GM12892 (cell line): ENCODE data around the gene JDP2.

Source experiments
- DNase-seq: peaks from one replicate; pipeline ENCODE4 v3.0.0; 2011; ENCODE audit not compliant: insufficient read length
- FAIRE-seq: peaks from 2 replicates; lab custom pipeline; 2011; peaks lifted over from hg19 to GRCh38; lab: Jason Lieb, UNC
- POLR2A ChIP-seq: IDR thresholded peaks from 2 replicates; pipeline ENCODE4 v1.6.1; 2011; ENCODE audit warnings: low read depth, low read length, control low read depth
- POLR2AphosphoS5 ChIP-seq: IDR thresholded peaks from 2 replicates; pipeline ENCODE4 v1.6.1; 2011; ENCODE audit warnings: low read depth, low read length, control low read depth
- TAF1 ChIP-seq: IDR thresholded peaks from 2 replicates; pipeline ENCODE4 v1.6.1; 2011; ENCODE audit warnings: low read depth, mild to moderate bottlenecking, control low read depth, low read length, borderline replicate concordance

JDP2 gene

DNA sequence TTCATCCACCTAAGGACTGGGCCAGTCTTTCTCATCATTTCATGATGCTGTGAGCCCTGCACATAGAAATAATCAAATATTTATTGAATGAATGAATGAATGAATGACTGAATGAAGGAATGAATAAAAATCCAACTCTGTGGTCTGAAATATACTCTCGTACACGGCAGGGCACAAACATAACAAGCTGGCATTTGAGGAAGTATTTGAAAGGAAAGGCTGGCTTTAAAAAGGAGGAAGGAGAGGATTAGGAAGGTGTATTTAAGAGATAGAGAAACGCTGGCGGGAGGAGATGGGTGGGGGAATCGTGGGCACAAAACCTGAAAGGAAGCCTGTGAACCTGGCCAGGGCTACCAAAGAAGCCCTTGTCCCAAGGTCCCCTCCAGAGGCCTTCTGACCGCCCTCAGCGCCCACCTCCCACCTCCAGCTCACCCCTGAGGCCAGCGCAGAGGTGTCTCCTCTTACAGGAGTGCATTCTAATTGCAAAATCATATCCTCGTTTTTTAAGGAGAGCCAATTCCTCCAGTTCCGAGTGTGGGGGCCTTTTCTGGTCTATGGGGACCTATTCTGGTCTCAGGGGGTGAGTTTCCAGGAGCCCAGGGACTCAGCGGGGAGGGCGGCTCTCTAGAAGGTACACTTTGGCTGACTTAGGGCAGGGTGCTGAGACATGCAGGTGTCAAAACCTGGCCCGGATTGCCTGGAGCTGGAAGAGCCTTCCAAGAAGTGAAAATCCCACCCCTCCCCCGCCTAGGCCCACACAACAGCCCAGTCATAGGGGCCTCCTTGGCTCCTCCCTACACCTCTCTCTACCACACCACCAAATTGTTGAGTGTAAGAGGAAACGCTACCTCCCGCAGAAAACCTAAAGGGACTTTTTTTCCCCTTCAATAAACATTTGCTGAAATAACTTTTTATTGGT, 8.7 kb upstream of the JDP2 start:
- DNase-seq (peak; percentile 59), FAIRE-seq (peak; percentile 80)
- TF ChIP-seq POLR2A (no peak; the same call in 1 of the 2 replicates), TAF1 (no peak), POLR2AphosphoS5 (0 out of 2 replicates have a peak, but pooled peaks have one; percentile 23)

DNA sequence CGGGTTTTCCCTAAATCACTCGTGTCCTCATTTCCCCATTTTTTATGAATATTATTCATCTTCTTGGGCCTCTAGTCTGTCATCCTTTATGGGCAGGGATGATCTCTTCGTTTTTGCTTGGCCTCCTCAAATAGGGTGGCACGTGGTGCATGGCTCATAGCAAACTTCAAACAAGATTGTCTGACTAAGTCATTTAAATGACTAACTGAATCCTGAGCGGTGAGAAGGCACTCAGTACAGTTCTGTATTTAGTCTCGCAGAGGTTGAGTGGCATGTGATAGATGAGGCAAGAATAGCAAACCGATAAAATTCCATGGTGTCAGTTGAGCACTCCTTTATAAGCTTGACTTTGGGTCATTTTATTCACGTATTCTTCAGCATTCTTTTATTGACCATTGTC, 5.7 kb upstream of the JDP2 start:
- no peak for FAIRE-seq
- no peak for DNase-seq

DNA sequence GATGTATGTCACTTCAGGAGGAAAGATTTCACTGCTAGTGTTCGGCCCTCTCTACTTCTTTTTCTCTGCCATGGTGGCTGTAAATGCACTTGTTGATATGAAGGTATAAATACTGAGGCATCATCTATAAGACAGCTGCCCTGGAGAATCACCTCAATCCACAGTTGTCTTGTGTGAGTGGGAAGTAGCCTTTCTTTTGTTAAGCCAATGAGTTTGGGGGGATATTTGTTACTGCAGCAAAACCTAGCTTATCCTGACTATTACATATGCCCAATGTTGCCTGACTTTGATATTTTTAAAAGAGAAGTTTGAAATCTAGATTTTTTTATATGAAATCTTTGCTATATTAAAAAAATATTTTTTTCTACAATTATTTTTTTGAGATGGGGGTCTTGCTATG, 3.3 kb upstream of the JDP2 start:
- no peak for FAIRE-seq
- no peak for TF ChIP-seq POLR2AphosphoS5
- TF ChIP-seq TAF1 = no peak
- no peak for TF ChIP-seq POLR2A

More for the DNA sequence above, 5.7 kb upstream of the JDP2 start:
- TF ChIP-seq TAF1 = no peak
- no peak for TF ChIP-seq POLR2AphosphoS5
- TF ChIP-seq POLR2A = no peak

GRCh38 chr14:75425446-75425845, 2.4 kb upstream of the JDP2 start:
- TF ChIP-seq TAF1 = no peak
- TF ChIP-seq POLR2A = no peak
- no peak for TF ChIP-seq POLR2AphosphoS5
- no peak for FAIRE-seq
- no peak for DNase-seq

More for the DNA sequence above, 3.3 kb upstream of the JDP2 start:
- DNase-seq = no peak

DNA sequence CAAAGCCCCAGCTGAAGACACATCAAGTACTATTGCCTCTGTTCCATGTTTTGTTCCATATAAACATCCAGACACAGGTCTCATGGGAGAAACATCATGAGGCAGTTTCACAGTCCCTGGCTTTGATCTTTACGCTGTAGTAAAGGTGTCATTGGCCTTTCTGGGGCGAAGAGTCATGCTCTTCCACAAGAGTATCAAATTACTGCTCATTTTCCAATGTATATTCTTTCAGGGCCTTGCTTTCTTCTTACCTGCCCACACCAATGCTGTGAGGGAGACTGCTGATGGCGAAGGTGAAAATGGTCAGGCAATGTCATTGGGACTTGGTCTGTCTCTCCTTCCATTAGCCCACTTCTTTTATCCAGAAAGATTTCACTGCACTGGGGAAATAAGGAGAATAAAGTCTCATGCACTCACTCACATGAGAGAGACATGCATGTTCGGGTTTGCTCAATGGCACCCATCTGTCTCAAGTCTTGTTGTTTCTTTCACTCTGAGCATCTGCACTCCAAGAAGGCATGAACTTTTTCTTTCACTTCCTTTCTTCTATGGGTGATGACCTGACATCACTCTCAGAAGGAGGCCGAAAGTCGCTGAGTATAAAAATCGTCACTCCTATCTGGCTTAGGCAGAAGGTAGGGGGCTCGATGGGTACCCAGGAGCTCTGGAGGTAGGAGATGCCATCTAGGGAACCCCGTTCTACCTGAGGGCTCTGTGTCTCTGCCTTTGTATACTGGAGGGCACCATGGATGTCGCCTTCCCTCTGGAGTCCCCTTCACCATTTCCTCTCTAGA, 1.3 kb upstream of the JDP2 start:
- FAIRE-seq = peak; percentile 87
- DNase-seq = peak; percentile 43
- peak; percentile 75 for TF ChIP-seq POLR2A
- TF ChIP-seq POLR2AphosphoS5 = peak; percentile 57; the same call in 1 of the 2 replicates
- TF ChIP-seq TAF1 = no peak

DNA sequence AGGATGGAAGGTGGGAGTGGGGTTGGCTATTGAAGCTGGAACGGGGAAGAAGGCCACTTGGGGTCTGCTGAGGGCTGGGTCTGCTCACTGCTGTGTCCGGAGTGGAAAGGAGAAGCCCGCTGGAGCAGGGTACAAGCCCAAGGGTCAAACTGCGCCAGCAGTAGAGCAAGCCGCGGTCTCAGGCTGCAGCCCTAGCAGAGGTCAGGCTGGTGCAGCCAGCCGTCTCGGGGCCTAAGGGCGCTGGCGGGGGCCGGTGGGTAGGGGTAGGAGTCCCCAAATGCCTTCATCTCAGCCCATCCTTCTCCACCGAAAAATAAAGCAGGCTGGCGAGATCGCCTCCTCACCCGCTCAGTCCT, 718 bp upstream of the JDP2 start:
- DNase-seq (no peak), FAIRE-seq (no peak)
- TF ChIP-seq TAF1 = no peak
- peak; percentile 1; the same call in 1 of the 2 replicates for TF ChIP-seq POLR2A

DNA sequence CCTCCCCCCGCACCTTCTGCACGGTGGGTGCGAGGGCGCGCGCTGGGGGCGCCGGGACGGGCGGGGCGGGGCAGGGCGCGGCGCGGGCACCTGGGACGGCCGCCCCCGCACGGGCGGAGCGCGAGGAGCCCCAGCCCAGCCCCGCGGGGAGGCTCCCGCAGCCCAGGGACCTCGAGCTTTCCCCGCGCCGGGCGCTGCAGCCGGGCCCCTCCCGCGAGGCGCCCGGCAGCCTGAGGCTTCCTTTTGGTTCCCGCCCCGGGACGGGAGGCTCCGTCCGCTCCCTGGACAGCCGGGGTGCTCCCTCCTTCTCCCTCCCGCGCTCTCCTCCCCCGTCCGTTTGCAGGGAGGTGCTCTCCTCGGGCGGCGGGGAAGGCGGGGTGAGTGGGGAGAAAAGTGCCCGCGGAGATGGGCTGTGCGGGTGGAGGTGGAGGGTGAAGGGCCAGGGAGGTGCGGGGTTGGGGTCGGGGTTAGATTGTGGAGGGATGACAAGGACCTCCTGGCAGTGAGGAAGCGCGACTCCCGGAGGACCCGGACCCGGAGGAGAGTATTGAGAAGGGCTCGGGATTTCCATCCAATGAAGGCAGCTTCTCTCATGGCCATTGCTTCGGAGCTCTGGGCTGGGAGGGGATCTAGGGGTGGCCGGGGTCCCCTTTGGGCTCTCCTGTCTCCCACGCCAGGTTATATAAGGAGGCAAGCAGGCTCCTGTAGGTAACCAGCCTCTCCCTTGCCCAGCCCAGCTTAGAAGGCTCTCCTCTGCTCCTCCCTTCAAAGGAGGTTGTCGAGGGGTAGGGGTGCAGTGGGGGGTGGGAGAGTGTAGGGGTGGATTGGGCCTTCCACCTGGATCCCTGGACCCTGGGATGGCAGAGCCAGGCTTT, 645 bp downstream of the JDP2 start:
- no peak for FAIRE-seq
- peak; percentile 54 for DNase-seq
- TF ChIP-seq POLR2AphosphoS5 = no peak

- FAIRE-seq (peak; percentile 36), DNase-seq (no peak)
- no peak for TF ChIP-seq POLR2AphosphoS5
- no peak for TF ChIP-seq TAF1
- TF ChIP-seq POLR2A = no peak
These were observed 1.7 kb downstream of the JDP2 start for GRCh38 chr14:75429562-75429961.

DNA sequence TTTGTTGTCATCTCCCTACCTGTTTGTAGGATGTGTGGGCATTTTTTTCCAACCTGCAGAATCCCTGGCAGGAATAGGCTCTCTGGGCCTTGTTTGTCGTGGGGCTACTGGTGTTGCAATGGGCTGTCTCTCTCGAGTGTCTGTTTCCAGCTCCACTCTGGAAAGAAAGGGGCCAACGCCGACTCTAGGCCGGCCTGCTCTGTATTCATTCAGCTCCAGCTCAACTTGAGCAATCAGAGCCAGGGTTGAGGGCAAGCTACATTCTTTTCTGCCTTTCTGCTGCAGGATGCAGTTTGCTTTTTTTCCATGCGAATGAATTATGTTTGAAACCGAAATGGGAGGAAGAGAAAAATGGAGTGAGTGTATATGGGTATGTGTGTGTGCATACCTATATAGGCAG, 2.3 kb downstream of the JDP2 start:
- FAIRE-seq (no peak), DNase-seq (no peak)
- no peak for TF ChIP-seq POLR2AphosphoS5
- TF ChIP-seq TAF1 = no peak
- no peak for TF ChIP-seq POLR2A

DNA sequence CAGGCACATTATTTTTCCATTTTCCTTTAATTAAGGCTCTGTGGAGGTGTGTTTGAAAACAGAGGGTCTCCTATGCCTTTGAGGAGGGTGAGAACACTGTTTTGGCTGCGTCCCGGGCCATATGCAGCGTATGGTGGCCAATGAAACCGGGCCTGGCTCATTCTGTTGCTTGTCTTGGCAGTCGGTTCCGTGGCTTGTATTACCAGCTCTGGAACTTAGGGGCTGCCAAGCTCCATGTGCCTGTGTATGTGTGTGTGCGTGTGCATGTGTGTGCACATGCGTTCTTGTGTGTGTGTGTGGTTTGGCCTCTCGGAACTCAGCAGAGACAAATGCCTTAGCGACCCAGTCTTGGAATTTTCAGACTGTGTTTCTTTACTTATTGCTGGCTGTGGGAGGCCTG, 2.7 kb downstream of the JDP2 start:
- FAIRE-seq = no peak
- TF ChIP-seq POLR2A (no peak), TAF1 (no peak), POLR2AphosphoS5 (no peak)
- DNase-seq = no peak

DNA sequence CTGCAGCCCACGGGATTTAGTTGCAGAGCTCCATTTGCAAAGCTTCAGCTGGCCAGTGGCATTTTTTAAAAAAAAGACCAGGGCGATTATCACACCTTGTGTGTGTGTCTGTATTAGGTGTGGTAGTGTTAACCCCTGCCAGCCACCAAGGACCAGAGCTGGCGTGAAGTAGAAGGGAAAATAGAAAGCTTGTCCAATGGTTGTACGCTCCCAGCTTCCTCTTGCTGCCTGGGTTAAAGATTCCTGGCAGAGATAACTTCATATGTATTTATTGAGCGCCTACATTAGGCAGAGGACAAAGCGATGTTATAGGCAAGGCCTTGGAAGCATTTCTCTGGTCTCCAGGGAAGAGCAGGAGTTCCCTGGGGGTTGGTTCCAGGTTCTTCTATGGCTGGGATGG, 3.2 kb downstream of the JDP2 start:
- TF ChIP-seq TAF1 (no peak), POLR2AphosphoS5 (no peak), POLR2A (no peak)
- FAIRE-seq (no peak), DNase-seq (no peak)
